ENCODE measurements around the gene LAMTOR4.
A peak's percentile ranks its signal among the peaks of the same experiment; 100 is the strongest.

Gene LAMTOR4

GRCh38 chr7:100148559-100149328 lies at the start of gene LAMTOR4:
Gene LAMTOR4, plus strand, starts transcription at chr7:100148918. Its CDS starts 55 bp downstream, at chr7:100148973.
- peak; percentile 98 to 99 for DNase-seq

DNA sequence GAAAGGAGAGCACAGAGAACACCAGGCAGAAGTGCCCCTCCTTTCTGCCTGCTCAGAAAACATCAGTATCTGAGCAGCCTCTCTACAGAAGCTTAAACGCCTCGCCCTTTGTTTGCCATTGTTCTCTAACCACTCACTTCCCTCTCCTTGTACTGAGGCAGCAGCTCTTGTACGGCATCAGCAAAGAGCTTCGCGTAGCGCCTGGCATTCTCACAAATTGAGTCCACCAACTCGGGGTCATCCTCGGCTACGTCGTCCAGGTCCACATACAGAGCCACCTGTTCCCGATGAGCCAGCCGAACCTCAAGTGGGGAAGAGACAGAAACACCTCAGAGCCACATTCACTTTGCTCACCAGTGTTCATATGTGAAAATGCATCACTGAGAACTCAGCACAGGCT lies 49.3 kb upstream of the LAMTOR4 start:
- DNase-seq = no peak

- peak; percentile 88 to 89 for DNase-seq
Observed at GRCh38 chr7:100100420-100101015, 48.2 kb upstream of the LAMTOR4 start.

GRCh38 chr7:100101016-100101862 lies 47.5 kb upstream of the LAMTOR4 start, which contains the start of the genes AP4M1 and MCM7:
Gene AP4M1, plus strand, starts transcription at chr7:100101643. Its CDS starts 72 bp downstream, at chr7:100101715.
Gene MCM7, minus strand, starts transcription at chr7:100101397. Its CDS starts 103 bp downstream, at chr7:100101294.
- peak; percentile 98 to 99 for DNase-seq

DNA sequence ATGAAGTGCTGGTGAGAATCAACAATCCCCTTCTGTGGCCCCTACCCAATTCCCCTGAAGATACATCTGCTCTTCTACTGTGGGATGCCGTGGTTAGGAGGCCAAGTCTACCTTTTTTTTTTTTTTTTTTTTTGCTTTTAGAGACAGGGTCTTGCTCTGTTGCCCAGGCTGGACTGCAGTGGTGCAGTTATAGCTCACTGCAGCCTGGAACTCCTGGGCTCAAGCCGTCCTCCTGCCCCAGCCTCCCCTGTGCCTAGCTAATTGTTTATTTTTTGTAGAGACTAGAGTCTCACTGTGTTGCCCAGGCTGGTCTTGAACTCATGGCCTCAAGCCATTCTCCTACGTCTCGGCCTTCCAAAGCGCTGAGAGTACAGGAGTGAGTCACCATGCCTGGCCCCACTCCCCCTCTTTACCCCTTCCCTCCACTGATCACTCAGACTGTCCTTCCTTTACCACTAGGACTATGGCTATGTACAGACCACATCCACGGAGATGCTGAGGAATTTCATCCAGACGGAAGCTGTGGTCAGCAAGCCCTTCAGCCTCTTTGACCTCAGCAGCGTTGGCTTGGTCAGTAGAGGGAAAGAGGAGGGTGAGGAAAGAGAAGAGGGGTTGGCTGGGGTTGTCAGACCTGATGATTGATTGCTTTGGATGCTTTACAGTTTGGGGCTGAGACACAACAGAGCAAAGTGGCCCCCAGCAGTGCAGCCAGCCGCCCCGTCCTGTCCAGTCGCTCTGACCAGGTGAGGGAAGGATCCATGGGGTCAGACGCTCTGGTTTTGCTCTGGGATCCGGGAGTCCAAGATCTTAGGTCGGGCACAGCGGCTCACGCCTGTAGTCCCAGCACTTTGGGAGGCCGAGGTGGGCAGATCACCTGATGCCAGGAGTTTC lies 45.5 kb upstream of the LAMTOR4 start:
- no peak for DNase-seq

- DNase-seq = no peak
Observed at GRCh38 chr7:100105534-100105933, 43.2 kb upstream of the LAMTOR4 start.

GRCh38 chr7:100106633-100107032 lies 42.1 kb upstream of the LAMTOR4 start:
- no peak for DNase-seq

- no peak for DNase-seq
Observed at GRCh38 chr7:100107125-100107737, 41.5 kb upstream of the LAMTOR4 start.

DNA sequence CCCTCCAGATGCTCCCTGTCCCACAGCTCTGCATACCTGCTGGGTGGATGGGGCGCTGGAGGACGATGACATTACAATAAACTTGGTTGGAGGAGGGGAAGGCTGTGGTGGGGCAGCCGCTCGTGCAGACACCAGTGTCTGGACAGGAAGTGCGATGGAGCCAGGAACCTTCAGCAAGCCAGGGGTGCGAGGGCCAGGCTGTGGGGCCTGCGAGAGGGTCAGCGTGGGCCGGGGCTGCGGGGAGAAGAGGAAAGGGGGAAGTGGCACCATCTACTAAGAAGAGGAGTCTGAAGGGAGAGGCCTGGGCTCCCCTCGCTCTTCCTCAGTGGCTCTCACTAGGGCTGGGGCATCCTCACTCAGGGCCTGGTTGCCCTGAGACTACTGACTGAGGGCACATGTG lies 40.8 kb upstream of the LAMTOR4 start:
- DNase-seq = no peak

GRCh38 chr7:100109521-100110163 lies 39.1 kb upstream of the LAMTOR4 start:
- DNase-seq = no peak

DNA sequence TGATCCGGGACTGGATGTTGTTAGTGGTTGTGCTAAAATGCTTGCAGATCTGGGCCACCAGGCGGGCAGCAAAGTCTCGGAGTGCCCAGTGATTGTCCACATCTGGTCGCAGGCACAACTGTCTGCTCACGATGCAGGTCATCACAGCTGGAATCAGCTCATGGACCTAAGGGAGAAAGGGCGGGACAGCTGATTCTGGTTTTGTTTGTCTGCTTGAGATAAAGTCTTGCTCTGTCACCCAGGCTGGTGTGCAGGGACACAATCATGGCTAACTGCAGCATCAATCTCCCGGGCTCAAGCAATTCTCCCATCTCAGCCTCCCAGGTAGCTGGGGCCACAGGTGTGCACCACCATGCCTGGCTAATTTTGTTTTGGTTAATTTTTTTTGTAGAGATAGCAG lies 37.6 kb upstream of the LAMTOR4 start:
- no peak for DNase-seq

- DNase-seq = no peak
Observed at GRCh38 chr7:100111914-100112313, 36.8 kb upstream of the LAMTOR4 start.

DNA sequence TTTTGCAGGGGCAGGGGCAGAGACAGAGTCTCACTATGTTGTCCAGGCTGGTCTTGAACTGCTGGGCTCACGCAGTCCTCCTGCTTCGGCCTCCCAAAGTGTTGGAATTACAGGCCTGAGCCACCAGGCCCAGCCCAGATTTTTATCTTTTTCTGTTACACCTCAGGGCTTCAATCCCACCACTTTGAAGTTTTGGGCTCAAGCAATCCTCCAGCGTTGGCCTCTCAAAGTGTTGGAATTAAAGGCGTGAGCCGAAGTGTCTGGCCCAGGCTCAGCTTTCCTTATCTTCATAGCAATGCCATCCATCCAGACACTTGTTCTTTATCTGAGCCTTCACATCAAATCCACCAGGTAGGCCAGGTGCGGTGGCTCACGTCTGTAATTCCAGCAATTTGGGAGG lies 33.7 kb upstream of the LAMTOR4 start:
- no peak for DNase-seq

- DNase-seq = peak in 1 of 2 experiments; percentile 47
Observed at GRCh38 chr7:100118388-100119071, 30.2 kb upstream of the LAMTOR4 start.

DNA sequence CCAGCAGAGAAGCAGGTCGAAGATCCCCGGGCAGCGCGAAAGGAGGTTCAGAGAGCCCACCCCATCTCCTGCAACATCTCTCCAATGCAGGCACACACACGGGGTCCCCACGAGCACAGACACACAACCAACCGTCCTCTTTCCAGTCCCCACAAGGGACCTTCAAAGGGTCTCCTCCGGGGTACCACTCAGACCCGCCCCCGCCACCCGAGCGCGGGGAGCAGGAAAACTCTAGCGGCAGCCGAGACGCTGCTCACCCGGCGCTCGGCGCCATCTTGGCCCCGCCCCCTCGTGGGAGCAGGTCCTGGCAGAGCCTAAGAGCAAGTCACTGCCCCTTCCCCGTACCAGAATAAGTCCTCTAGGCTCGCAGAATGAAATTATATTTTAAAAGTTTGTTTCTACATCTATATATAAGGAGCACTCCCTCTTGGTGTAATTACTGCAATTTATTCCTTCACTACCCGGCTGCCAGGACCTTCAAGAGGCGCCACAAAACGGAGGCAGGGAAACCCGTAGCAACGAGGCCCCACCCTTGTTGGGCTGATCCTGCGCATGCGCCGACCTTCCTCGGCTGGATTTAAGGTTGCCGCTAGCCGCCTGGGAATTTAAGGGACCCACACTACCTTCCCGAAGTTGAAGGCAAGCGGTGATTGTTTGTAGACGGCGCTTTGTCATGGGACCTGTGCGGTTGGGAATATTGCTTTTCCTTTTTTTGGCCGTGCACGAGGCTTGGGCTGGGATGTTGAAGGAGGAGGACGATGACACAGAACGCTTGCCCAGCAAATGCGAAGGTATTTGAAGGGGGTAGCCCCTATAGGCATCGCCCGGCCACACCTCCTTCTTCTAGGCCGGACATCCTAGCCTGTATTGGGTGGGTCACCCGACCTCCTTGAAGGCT lies 29.4 kb upstream of the LAMTOR4 start, which contains the start of the genes CNPY4 and TAF6:
TSS of gene CNPY4 (plus strand) at position 563 of the 898 bp plus-strand sequence. CDS start at position 674, 111 bp downstream.
TSS of gene TAF6 (minus strand) at position 287 of the 898 bp plus-strand sequence. CDS start 5,149 bp downstream, outside the sequence.
- peak; percentile 91 to 92 for DNase-seq

- peak; percentile 67 to 74 for DNase-seq
Observed at GRCh38 chr7:100119970-100120732, 28.6 kb upstream of the LAMTOR4 start.

DNA sequence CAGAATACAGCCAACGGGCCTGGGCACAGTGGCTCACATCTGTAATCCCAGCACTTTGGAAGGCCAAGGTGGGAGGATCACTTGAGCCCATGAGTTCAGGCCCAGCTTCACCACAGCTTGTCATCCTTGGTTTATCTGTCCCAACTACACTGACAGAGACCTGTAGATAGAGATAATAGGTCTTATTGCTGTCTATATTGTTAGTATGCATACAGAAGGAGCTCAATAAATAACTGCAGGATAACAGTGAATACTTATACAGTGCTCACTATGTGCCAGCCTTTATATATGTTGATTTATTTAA lies 28.0 kb upstream of the LAMTOR4 start:
- DNase-seq = no peak

- DNase-seq = no peak
Observed at GRCh38 chr7:100122067-100122466, 26.7 kb upstream of the LAMTOR4 start.

GRCh38 chr7:100122568-100122967 lies 26.1 kb upstream of the LAMTOR4 start:
- DNase-seq = no peak

All from Kasumi-1 (cell line).